Hematopoietic multipotent progenitor cell treated with erythropoietin and hydrocortisone succinate and interleukin-3 and kit ligand, for 15 days (in vitro differentiated cells): ENCODE results near the gene ARHGDIG.
"Not testable (repeated sequence)": the region's sequence is repeated elsewhere in the genome, so short reads cannot be mapped to it uniquely, and the experiment has no call there.

Experiments
- DNase-seq: peaks from one replicate; pipeline ENCODE4 v3.0.0-alpha.2; 2015; ENCODE audit warnings: low spot score

The ARHGDIG gene

GRCh38 chr16:331181-331814 lies 50.9 kb downstream of the ARHGDIG start:
- DNase-seq: not testable (repeated sequence)
